Stimulated activated CD8-positive, alpha-beta memory T cell treated with anti-CD3 and anti-CD28 coated beads, Interleukin-2, amount 100 ng/mL, for 48 hours (primary cell): ENCODE measurements around the gene IQSEC1.

Experiments
- DNase-seq, 2 donors: peaks; one replicate each; pipeline ENCODE4 v3.0.0-alpha.2; 2020; ENCODE audit warnings: low read depth in 2 of 2

IQSEC1 gene

GRCh38 chr3:13028010-13028821 lies 45.0 kb downstream of the IQSEC1 start:
- DNase-seq: no peak

GRCh38 chr3:13027154-13027553 lies 46.1 kb downstream of the IQSEC1 start:
- no peak for DNase-seq

GRCh38 chr3:13026534-13026933 lies 46.7 kb downstream of the IQSEC1 start:
- no peak for DNase-seq

- no peak for DNase-seq
Observed at GRCh38 chr3:13025778-13026518, 47.3 kb downstream of the IQSEC1 start.

- DNase-seq: no peak
Observed at GRCh38 chr3:13025090-13025489, 48.1 kb downstream of the IQSEC1 start.

GRCh38 chr3:13024765-13025065 lies 48.5 kb downstream of the IQSEC1 start:
- DNase-seq: no peak

- DNase-seq: no peak
Observed at GRCh38 chr3:13023971-13024764, 49.1 kb downstream of the IQSEC1 start.

- no peak for DNase-seq
Observed at GRCh38 chr3:13023235-13023970, 49.8 kb downstream of the IQSEC1 start.

- no peak for DNase-seq
Observed at GRCh38 chr3:13022348-13023234, 50.6 kb downstream of the IQSEC1 start.

GRCh38 chr3:13021141-13022114 lies 51.8 kb downstream of the IQSEC1 start:
- no peak for DNase-seq

- DNase-seq: no peak
Observed at GRCh38 chr3:13020159-13020750, 53.0 kb downstream of the IQSEC1 start.

GRCh38 chr3:13019243-13020095 lies 53.8 kb downstream of the IQSEC1 start:
- no peak for DNase-seq

GRCh38 chr3:13018561-13019242 lies 54.5 kb downstream of the IQSEC1 start:
- DNase-seq: no peak

- DNase-seq: no peak
Observed at GRCh38 chr3:13018043-13018451, 55.2 kb downstream of the IQSEC1 start.

- no peak for DNase-seq
Observed at GRCh38 chr3:13017361-13018042, 55.7 kb downstream of the IQSEC1 start.

GRCh38 chr3:13016721-13017255 lies 56.4 kb downstream of the IQSEC1 start:
- DNase-seq: no peak
